ENCODE data around the gene CHRND. TPM values are rescaled to one million over a fixed set of nuclear protein-coding genes. Genes with fewer than 3 reads are reported as not detected.

CHRND gene
- total and polyA plus RNA-seq, 2 of the 8 experiments (the other 6 are each of a cell fraction or from before 2014, with no cell fraction given): 0.24 TPM; not detected in 1

GRCh38 chr2:232577841-232578240 is 51.9 kb downstream of the CHRND start:
- Histone ChIP-seq H3K36me3 (ENCODE audit: control insufficient read depth in 2 of 4, insufficient read depth in 4 of 4, low read length in 3 of 4) (peaks cover 2 to 35% (median 17%) of the 10 kb centered on the region in 4 experiments; a peak in 7 of 8 replicates), H4K91ac (replicated peaks; ENCODE audit: insufficient read length, low read length) (no peak overlapping the region), H3K27me3 (replicated peaks in 1 of 4; ENCODE audit: control insufficient read depth in 3 of 4, extremely low read depth in 1 of 4, insufficient read depth in 3 of 4, low read length in 3 of 4) (no peaks in the 10 kb centered on the region), H2BK20ac (ENCODE audit: low read length) (no peak overlapping the region), H3K79me2 (ENCODE audit: control insufficient read depth in 1 of 2, insufficient read depth in 2 of 2, low read length in 2 of 2) (no peaks in the 10 kb centered on the region), H4K20me1 (replicated peaks in 1 of 2; ENCODE audit: control insufficient read depth in 1 of 2, insufficient read depth in 2 of 2, low read length in 2 of 2) (no peaks in the 10 kb centered on the region), H3K4me1 (replicated peaks in 1 of 4; ENCODE audit: control insufficient read depth in 3 of 4, insufficient read depth in 4 of 4, low read length in 3 of 4) (no peaks in the 10 kb centered on the region), H2BK5ac (ENCODE audit: low read depth, low read length) (no peak overlapping the region), H3K9ac (replicated peaks in 1 of 4; ENCODE audit: extremely low read depth in 1 of 4, low read depth in 3 of 4, low read length in 3 of 4) (no peak overlapping the region), H3K9me3 (ENCODE audit: insufficient read depth in 2 of 2, low read depth in 1 of 2, low read length in 1 of 2) (no peaks in the 10 kb centered on the region), H3K4me2 (ENCODE audit: insufficient read depth in 1 of 2, low read depth in 2 of 2, low read length in 2 of 2) (no peak overlapping the region), H4K8ac (ENCODE audit: extremely low read depth, insufficient read depth, low read length) (no peak overlapping the region), H4K5ac (ENCODE audit: insufficient read length, low read depth, low read length) (no peak overlapping the region), H3K27ac (ENCODE audit: low read depth, low read length) (no peak overlapping the region), H3K79me1 (ENCODE audit: low read depth, low read length) (no peaks in the 10 kb centered on the region), H3K23me2 (ENCODE audit: low read depth, low read length) (no peaks in the 10 kb centered on the region), H2AFZ (ENCODE audit: low read length) (no peak overlapping the region), H2BK12ac (ENCODE audit: low read depth, low read length) (no peak overlapping the region), H3K23ac (ENCODE audit: insufficient read length) (no peak overlapping the region), H3K4me3 (ENCODE audit: extremely low read depth in 1 of 4, insufficient read depth in 2 of 4, low read depth in 3 of 4, low read length in 4 of 4) (no peak overlapping the region), H3K14ac (ENCODE audit: insufficient read length) (no peak overlapping the region), H3K56ac (replicated peaks; ENCODE audit: insufficient read length, low read depth, low read length) (no peak overlapping the region), H3K4ac (replicated peaks; ENCODE audit: insufficient read length, low read depth, low read length) (no peak overlapping the region), H2AK5ac (ENCODE audit: low read depth, low read length) (no peak overlapping the region), H2BK120ac (replicated peaks; ENCODE audit: low read depth, low read length) (no peak overlapping the region), H2BK15ac (ENCODE audit: low read length) (no peak overlapping the region), H3K18ac (ENCODE audit: extremely low read depth, low read length) (no peak overlapping the region)
- no peak for FAIRE-seq
- no peak for DNase-seq (ENCODE audit: low read depth in 1 of 2, low spot score in 2 of 2)
- WGBS, 2 experiments (ENCODE audit: extremely low coverage in 1 of 2, insufficient coverage in 1 of 2, insufficient read length in 1 of 2, insufficient replicate concordance in 2 of 2, low coverage in 1 of 2, low lambda C conversion rate in 2 of 2, missing lambda C conversion rate in 1 of 2): 76% methylated on average over 2 of the region's 2 CpGs; no CpG with 5 or more reads in 1 of the 2 experiments
- POLR2A ChIA-PET (ENCODE audit: partially characterized antibody): no interaction called here
- CTCF ChIA-PET (ENCODE audit: partially characterized antibody): interaction anchor here (0.6 to 1.7 kb wide), 5 partner anchors 9 to 93 kb away, joined by 3 to 6 read pairs (median 3); no protein-coding TSS in a partner anchor
- no peak for TF ChIP-seq EZH2 (IDR thresholded peaks at IDR 0.05; ENCODE audit: low read depth, low read length, severe bottlenecking)
- TF ChIP-seq JUN (IDR thresholded peaks at IDR 0.05; ENCODE audit: low read depth, low read length): no peak
- no peak for TF ChIP-seq SAP30 (IDR thresholded peaks at IDR 0.05; ENCODE audit: insufficient read depth, insufficient replicate concordance, low read length)
- TF ChIP-seq HDAC2 (IDR thresholded peaks at IDR 0.05; ENCODE audit: borderline replicate concordance in 1 of 2, low read depth in 2 of 2, low read length in 2 of 2): no peak
- no peak for TF ChIP-seq MAX (IDR thresholded peaks at IDR 0.05)
- no peak for TF ChIP-seq BRCA1 (IDR thresholded peaks at IDR 0.05; ENCODE audit: low read depth, low read length)
- TF ChIP-seq TEAD4 (IDR thresholded peaks at IDR 0.05; ENCODE audit: low read depth, low read length): no peak
- TF ChIP-seq RXRA (IDR thresholded peaks at IDR 0.05; ENCODE audit: insufficient read depth, low read depth, low read length): no peak
- TF ChIP-seq SIN3A (conservative IDR thresholded peaks at IDR 0.05 in 1 of 2, IDR thresholded peaks at IDR 0.05 in 1 of 2; ENCODE audit: low read depth in 1 of 2, low read length in 2 of 2): no peak
- TF ChIP-seq POLR2AphosphoS5 (IDR thresholded peaks at IDR 0.05; ENCODE audit: low read depth, low read length): no peak
- TF ChIP-seq RNF2 (IDR thresholded peaks at IDR 0.05; ENCODE audit: borderline replicate concordance, low read depth, low read length, missing control alignments, poor library complexity, severe bottlenecking): no peak
- TF ChIP-seq SUZ12 (IDR thresholded peaks at IDR 0.05; ENCODE audit: low read length): no peak
- TF ChIP-seq ZNF274 (IDR thresholded peaks at IDR 0.05; ENCODE audit: borderline replicate concordance, extremely low read depth, low read length): no peak
